A172 (cell line): ENCODE results near the gene RAB44. TPM values are rescaled to one million over a fixed set of nuclear protein-coding genes. Genes with fewer than 3 reads are reported as not detected.

Experiments used
- DNase-seq: peaks from one replicate; pipeline ENCODE4 v3.0.0-alpha.2; 2015; ENCODE audit warnings: low spot score
- total RNA-seq: library from RNA; depleted of rRNA; stranded (reverse); fragments of >200 nt; shearing (Covaris generic); gene quantifications from 2 replicates; pipeline ENCODE4 v1.2.3, GENCODE V29; 2014

Gene RAB44
- total RNA-seq, 1 experiment from 2014 or later = not detected

DNA sequence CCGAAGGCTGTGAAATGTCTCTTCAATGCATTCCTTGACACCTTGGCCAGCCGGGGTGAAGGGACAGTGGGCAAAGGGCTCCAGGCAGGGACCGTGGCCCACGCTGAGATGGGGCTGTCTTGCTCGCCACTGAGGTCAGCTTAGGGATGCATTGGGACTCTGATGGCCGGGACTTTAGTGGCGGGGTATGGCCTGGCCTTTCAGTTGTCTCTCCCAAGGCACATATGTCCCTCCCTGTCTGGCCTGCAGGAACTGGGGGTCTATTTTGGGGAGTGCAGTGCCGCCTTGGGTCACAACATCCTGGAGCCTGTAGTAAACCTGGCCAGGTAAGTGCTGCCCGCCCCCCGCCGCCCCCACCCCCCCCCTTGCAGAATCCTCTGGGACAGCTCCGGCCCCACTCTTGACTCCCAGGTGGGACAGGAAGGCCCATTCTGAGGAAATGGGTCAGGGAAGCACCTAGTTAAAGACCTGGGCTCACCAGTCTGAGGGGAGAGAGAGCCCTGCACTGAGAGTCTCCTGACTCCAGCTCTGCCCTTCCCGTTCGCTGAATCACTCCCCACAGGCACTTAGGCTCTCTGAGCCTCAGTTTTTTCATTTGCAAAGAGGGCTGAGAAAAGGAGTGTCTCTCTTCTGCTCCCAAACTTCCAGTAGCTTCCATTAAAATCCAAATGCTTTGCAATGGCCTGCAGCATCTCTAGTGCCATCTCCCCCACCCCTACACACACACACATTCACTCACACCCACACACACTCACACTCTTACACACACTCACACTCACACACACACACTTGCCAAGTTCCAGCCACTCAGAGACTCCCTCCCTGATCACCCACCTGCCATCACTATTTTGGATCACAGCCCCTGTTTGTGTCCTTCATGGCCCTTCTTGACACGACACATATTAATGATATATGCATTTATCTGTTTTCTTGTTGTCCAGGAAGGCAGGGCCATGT is 33.1 kb downstream of the RAB44 start:
- DNase-seq = no peak

DNA sequence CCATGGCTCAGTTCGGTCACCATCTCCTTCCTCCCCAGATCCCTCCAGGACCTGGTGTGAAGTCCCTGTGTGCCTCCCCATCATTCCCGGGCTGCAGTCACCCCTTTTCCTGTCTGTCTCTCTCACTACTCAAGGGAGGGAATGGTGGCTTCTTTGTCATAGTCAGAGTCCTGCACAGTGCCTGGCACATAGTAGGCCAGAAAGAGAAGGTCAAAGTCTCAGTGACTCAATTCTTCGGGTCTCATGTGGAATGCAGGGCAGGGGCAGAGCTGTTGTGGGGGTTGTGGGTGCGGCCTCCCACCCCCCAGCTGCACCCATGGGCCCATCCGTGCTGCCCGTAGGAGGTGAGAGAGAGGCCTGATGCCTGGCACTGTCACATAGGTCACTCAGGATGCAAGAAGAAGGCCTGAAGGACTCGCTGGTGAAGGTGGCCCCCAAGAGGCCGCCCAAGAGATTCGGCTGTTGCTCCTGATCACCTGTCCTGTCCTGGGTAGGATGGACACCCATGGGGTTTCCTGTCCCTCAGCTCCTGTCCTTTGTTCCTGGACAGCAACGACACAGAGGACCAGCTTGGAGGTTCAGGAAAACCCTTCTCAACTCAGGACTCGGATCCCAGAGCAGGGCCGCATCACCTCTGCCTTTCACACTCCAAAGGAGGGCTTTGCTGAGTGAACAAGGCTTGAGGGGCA is 34.1 kb downstream of the RAB44 start:
- DNase-seq = no peak

- DNase-seq = no peak
Observed at GRCh38 chr6:36733300-36733699, 35.7 kb downstream of the RAB44 start.

GRCh38 chr6:36734486-36735060 is 36.9 kb downstream of the RAB44 start:
- DNase-seq = no peak

DNA sequence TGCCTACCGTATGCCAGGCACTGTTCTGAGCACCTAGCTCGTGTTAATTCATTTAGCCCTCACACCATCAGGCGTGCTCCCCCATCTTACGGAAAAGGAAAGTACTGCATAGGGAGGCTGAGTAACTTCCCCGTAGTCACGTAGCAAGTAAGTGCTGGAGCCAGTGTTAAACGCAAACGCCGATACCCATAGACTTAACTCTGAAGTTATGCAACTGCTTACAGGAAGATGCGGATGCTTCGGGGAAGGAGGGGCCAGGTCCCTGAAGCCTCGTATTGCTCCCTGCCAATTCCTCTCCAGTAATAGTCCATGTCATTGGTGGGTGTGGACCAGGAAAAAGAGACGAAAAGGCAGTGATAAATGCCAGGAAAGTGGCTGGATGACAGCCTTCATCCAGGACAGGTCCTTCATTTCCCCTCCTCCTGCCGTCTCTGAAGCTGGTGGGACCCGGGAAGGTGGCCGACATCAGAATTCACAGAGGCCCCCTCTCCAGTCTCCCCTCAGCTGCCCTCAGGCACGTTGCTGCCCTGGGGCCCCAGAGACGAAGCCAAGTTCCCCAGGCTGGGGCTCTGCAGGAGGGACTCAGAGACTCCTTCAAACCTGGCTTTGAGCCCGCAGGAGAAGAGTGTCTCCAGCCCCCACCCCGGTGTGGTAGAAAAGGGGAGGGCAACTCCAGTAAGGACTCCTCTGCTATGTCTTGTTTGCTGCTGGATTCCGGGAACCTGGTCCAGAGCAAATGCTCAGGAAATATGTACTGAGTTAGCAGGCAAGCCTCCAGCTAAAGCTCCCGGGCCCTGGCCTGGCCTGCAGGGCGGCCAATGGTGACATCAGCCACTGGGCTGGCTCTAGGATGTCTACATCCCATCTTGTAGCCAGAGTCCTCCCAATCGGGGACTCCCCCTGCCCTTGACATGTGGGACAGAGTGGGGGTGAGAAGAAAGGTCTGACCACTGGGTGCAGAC is 37.8 kb downstream of the RAB44 start:
- DNase-seq = no peak

DNA sequence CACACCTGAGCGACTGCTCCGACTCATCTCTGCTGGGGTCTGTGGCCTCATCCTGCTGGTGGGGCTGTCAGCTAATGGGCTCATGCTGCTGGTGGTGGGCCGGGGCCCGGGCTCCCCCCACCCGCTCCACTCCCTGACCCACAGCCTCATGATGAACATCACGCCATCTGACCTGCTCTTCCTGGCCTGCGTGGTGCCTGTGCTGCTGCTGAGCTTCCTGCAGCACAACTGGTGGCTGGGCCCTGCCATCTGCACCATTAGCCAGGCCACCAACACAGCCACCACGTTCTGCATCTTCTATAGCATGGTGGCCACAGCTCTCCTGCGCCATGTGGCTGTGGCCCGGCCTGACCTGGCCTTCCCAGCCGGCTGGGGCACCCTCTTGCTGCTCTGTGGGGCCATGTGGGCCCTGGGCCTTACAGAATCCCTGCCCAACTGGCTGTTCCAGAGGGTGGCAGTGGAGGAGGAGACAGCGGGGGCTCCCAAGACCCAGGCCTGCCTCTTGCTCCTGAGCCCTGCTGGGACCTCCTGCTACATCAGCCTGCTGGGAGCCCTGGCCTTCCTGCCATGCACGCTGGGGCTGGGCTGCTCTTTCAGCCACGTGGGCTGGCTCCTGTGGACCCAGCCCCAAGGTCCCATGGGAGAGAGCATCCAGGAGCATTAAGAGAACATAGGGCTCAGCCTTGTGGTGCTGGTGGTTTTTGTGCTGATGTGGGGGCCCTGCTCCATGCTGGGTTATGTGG is 39.6 kb downstream of the RAB44 start:
- DNase-seq = no peak

DNA sequence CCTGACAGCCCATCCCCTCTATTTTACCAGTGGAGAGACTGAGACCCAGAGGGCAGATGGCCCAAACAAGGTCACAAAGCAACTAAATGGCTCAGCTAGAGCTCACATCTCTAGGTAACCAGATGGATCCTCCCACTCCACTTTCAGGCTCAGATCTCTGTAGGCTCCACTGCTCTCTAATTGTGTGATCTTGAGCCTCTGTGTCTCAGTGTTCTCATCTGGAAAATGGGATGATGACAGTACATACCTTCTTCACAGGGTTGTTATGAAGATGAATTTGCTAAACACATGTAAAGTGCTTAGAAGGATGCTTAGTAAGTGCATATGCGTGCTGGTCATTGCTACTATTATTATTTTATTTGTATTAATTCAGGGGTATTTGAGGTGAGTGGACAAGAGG is 40.5 kb downstream of the RAB44 start:
- DNase-seq = no peak

- DNase-seq = no peak
Observed at GRCh38 chr6:36739947-36740817, 42.6 kb downstream of the RAB44 start.

DNA sequence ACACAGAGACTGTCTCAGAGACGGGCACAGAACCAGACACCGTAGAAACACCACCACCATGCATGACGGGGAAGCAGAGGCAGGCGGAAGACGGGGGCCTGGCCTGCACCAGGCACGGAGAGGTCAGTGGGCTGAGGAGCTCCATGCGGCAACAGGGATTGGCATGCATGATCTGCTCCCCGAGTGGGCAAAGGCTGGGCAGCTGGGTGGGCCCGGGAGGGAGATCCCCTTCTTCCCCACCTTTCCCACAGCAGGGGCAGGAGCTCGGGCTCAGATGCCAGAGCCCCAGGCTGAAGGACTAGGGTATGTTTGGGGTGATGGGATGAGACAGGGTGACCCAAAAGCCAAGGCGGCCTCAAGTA is 43.2 kb downstream of the RAB44 start:
- DNase-seq = no peak

DNA sequence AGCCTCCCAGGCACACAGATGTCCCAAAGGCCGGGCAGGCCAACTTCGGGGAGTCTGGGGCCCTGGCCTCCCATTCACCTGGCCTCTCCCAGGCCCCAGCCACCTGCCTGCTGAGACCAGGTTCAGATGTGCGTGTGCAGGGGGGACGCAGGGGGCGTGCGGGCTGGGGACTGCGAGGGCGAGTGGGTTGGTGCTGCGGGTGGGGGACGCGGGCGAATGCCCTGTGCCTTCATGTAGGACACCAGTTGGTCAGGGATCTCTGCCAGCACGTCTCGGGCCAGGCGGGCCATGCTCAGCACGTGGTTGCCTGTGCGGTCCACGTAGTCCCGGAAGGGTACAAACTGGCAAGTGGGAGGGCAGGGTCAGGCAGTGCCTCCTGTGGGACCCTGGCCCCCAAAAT is 44.5 kb downstream of the RAB44 start:
- DNase-seq = no peak

DNA sequence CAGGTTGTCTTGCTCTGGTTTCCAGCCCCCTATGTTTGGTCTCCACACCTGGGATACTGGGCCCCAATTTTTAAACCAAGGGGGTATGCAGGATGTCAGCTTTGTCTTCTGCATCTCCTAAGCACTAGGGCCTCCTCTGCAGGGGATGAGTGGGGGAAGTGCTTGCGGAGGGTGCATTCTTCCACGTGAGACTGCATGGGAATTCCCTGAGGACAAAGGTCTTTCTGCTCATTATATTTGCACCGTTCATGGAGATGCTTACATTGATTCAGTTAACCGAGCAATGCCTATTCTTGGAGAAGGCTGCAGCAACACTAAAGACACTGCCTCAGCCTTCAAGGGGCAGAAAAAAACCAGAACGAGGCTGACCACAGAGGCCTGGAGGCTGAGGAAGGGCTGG is 45.4 kb downstream of the RAB44 start:
- no peak for DNase-seq

GRCh38 chr6:36743538-36744303 is 46.1 kb downstream of the RAB44 start:
- DNase-seq = no peak

GRCh38 chr6:36744304-36744673 is 46.7 kb downstream of the RAB44 start:
- DNase-seq = no peak

- no peak for DNase-seq
Observed at GRCh38 chr6:36745283-36745682, 47.7 kb downstream of the RAB44 start.

DNA sequence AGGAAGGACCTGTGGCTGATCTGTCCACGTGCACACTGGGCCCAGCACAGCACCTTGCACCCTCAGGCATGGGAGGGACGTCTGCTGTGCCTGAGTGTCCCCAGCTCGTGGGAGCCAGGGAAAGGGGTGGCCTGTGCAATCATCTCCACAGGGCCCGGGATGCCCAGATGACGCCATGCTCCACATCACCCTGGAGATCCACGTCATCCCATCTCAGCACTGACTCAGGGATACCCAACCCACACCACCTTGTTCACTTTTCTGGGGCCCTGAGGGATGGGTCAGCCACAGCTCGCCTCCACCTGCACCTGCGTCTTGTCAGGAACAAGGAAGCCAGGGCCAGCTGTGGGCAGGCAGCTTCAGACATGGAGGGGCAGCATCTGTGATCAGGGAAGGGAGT is 48.2 kb downstream of the RAB44 start:
- no peak for DNase-seq

DNA sequence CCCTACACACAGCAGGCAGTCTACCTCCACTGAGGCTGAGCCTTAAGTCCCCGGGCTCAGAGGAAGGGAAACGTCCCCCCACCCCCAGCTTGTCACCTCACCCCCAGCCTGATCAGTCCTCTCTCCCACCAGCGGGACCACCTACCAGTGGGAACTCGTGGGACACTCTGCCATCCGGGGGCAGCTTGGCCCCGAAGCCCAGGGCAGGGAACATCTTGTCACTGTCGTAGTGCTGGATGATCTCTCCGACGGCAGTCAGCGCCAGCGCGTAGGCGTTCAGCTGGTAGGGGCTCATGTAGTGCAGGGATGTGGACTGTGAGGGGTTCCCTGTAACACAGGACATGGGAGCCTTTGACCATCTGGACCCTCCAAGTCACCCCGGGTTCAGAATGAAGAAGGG is 48.6 kb downstream of the RAB44 start:
- no peak for DNase-seq

GRCh38 chr6:36749829-36750489 is 52.3 kb downstream of the RAB44 start:
- DNase-seq = no peak

DNA sequence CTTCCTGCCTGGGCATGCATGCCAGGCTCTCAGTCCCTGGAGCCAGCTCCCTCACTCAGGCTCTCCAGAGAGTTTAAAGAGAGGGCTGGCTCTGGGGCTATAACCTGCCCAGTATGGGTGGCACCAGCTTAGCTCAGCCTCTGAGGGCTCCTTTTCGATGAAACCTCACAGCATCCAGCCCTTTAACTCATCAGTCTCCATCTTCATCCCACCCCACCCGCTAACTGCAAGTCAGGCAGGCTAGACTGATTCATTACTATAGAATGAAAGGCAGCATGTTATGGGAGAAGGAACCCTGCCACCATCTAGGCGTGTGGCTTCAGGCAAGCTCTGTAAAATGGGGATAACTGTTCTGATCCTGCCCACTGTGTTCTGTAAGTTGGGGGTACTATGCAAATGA is 53.5 kb downstream of the RAB44 start:
- DNase-seq = no peak

DNA sequence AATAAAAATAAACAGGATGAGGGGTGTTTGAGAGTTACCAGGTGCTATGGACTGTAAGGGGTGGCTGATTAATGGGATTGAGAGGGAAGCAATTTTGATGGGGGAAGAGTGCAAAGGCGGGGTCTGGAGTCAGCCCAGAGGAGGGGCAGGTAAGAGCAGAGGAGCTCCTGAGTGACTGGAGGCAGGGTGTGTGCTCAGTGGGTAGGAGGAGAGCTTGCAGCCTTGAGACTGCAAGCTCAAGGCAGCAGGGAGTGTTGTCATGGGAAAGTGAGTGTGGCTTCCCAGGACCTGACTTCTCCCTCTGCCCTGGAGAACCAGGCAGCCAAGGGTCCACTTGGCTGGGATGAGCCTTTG is 54.2 kb downstream of the RAB44 start:
- no peak for DNase-seq
